ENCODE data around the gene CNPY4.
"Not testable (repeated sequence)": the region's sequence is repeated elsewhere in the genome, so short reads cannot be mapped to it uniquely, and the experiment has no call there.

The CNPY4 gene

GRCh38 chr7:100128637-100128963, 9.2 kb downstream of the CNPY4 start:
- Histone ChIP-seq H3K4me3 (replicated peaks; ENCODE audit: insufficient read depth, low read length) (no peak overlapping the region), H3K27ac (replicated peaks) (no peak overlapping the region), H3K27me3 (ENCODE audit: insufficient read depth, poor library complexity, severe bottlenecking) (no peaks in the 10 kb centered on the region)
- DNase-seq (ENCODE audit: low read depth in 1 of 2, low spot score in 1 of 2): no peak
- TF ChIP-seq SPI1 (IDR thresholded peaks at IDR 0.05; ENCODE audit: borderline replicate concordance, low read depth): no peak
- no peak for TF ChIP-seq REST (IDR thresholded peaks at IDR 0.05; ENCODE audit: insufficient replicate concordance, low read depth)
- TF ChIP-seq CTCF (IDR thresholded peaks at IDR 0.05; ENCODE audit: insufficient read depth, low read length): no peak
- no peak for TF ChIP-seq GABPA (IDR thresholded peaks at IDR 0.05; ENCODE audit: low read depth)
- no peak for TF ChIP-seq POLR2AphosphoS5 (IDR thresholded peaks at IDR 0.05; ENCODE audit: low read depth)

GRCh38 chr7:100130220-100130607, 10.8 kb downstream of the CNPY4 start:
- H3K27me3 ChIP-seq (ENCODE audit: insufficient read depth, poor library complexity, severe bottlenecking); DNase-seq (ENCODE audit: low read depth in 1 of 2, low spot score in 1 of 2); H3K27ac ChIP-seq (replicated peaks); H3K4me3 ChIP-seq (replicated peaks; ENCODE audit: insufficient read depth, low read length): not testable (repeated sequence)

GRCh38 chr7:100130608-100131453, 11.4 kb downstream of the CNPY4 start:
- TF ChIP-seq CTCF (IDR thresholded peaks at IDR 0.05; ENCODE audit: insufficient read depth, low read length) (peak; percentile 56), SPI1 (IDR thresholded peaks at IDR 0.05; ENCODE audit: borderline replicate concordance, low read depth) (no peak)
- Histone ChIP-seq H3K4me3 (replicated peaks; ENCODE audit: insufficient read depth, low read length) (no peak overlapping the region), H3K27me3 (ENCODE audit: insufficient read depth, poor library complexity, severe bottlenecking) (no peaks in the 10 kb centered on the region), H3K27ac (replicated peaks) (no peak overlapping the region)
- DNase-seq (ENCODE audit: low read depth in 1 of 2, low spot score in 1 of 2): peak in 1 of 2 experiments; percentile 76

- Histone ChIP-seq H3K27ac (replicated peaks) (no peak overlapping the region), H3K4me3 (replicated peaks; ENCODE audit: insufficient read depth, low read length) (no peak overlapping the region), H3K27me3 (ENCODE audit: insufficient read depth, poor library complexity, severe bottlenecking) (no peaks in the 10 kb centered on the region)
- DNase-seq (ENCODE audit: low read depth in 1 of 2, low spot score in 1 of 2): no peak
- TF ChIP-seq POLR2AphosphoS5 (IDR thresholded peaks at IDR 0.05; ENCODE audit: low read depth): no peak
- TF ChIP-seq GABPA (IDR thresholded peaks at IDR 0.05; ENCODE audit: low read depth): no peak
- no peak for TF ChIP-seq CTCF (IDR thresholded peaks at IDR 0.05; ENCODE audit: insufficient read depth, low read length)
- no peak for TF ChIP-seq SPI1 (IDR thresholded peaks at IDR 0.05; ENCODE audit: borderline replicate concordance, low read depth)
- TF ChIP-seq REST (IDR thresholded peaks at IDR 0.05; ENCODE audit: insufficient replicate concordance, low read depth): no peak
Measured at GRCh38 chr7:100132126-100132525, 12.7 kb downstream of the CNPY4 start.
